Type B pancreatic cell (in vitro differentiated cells): Measurements from ENCODE around the gene RRAGD. TPM values are rescaled to one million over a fixed set of nuclear protein-coding genes. Genes with fewer than 3 reads are reported as not detected.

Experiments used
- DNase-seq: peaks from one replicate; pipeline ENCODE4 v3.0.0; 2021; ENCODE audit warnings: mixed read lengths; ENCODE audit not compliant: unreplicated experiment; ENCODE audit errors: extremely low spot score
- H3K27ac Mint-ChIP-seq: 2 replicates; pipeline ENCODE4 v1.8.0; 2021; ENCODE audit warnings: mild to moderate bottlenecking, mixed read lengths
- H3K27me3 Mint-ChIP-seq: 2 replicates; pipeline ENCODE4 v1.8.0; 2021; ENCODE audit warnings: mixed read lengths
- H3K36me3 Mint-ChIP-seq: 2 replicates; pipeline ENCODE4 v1.8.0; 2021; ENCODE audit warnings: mixed read lengths
- H3K4me1 Mint-ChIP-seq: one replicate; pipeline ENCODE4 v1.8.0; 2021; ENCODE audit warnings: mixed read lengths; ENCODE audit not compliant: unreplicated experiment
- H3K4me3 Mint-ChIP-seq: 2 replicates; pipeline ENCODE4 v1.8.0; 2021; ENCODE audit warnings: mild to moderate bottlenecking, mixed read lengths
- H3K9me3 Mint-ChIP-seq: 2 replicates; pipeline ENCODE4 v1.8.0; 2021; ENCODE audit warnings: mixed read lengths
- CTCF ChIP-seq: fragments of 200-600 bp; sonication (generic); conservative IDR thresholded peaks from 2 replicates; pipeline ENCODE4 v1.5.0; 2021; ENCODE audit warnings: antibody characterized with exemption, mild to moderate bottlenecking
- total RNA-seq: library from RNA; stranded (reverse); gene quantifications from 2 replicates; pipeline ENCODE4 v1.2.1, GENCODE V29; 2021; ENCODE audit warnings: low replicate concordance

RRAGD gene
- total RNA-seq, 1 donor from 2014 or later, result 18.0 TPM

GRCh38 chr6:89314692-89315091, 97.4 kb downstream of the RRAGD start:
- H3K27me3 Mint-ChIP-seq, result peaks cover 5% of the 10 kb centered on the region
- peaks cover under 1% of the 10 kb centered on the region for H3K9me3 Mint-ChIP-seq
- no peak for DNase-seq
- H3K27ac Mint-ChIP-seq, result no peak overlapping the region
- peaks cover 11% of the 10 kb centered on the region for H3K36me3 Mint-ChIP-seq
- H3K4me1 Mint-ChIP-seq, result peaks cover 10% of the 10 kb centered on the region
- no peak for TF ChIP-seq CTCF
- no peak overlapping the region for H3K4me3 Mint-ChIP-seq

Other genes starting within 250 kb of the RRAGD start
- 0.12 TPM in 1 of 2 replicates, not detected in the other for gene GABRR1, start 194.9 kb downstream of the RRAGD start, total RNA-seq
- gene GABRR2, start 97.0 kb downstream of the RRAGD start, total RNA-seq, result 0.92 TPM in 1 of 2 replicates, not detected in the other
- gene UBE2J1, start 59.6 kb downstream of the RRAGD start, total RNA-seq, result 30.6 and 32.0 TPM in 2 replicates
- 33.0 and 34.0 TPM in 2 replicates for gene ANKRD6, start 20.9 kb upstream of the RRAGD start, total RNA-seq
- gene LYRM2, start 226.5 kb upstream of the RRAGD start, total RNA-seq, result 32.9 and 37.7 TPM in 2 replicates